Measurements from ENCODE around the gene DPH2.
A peak's percentile ranks its signal among the peaks of the same experiment; 100 is the strongest.

The DPH2 gene

GRCh38 chr1:43984855-43985254 is 15.0 kb downstream of the DPH2 start:
- in situ Hi-C loops (cut with MboI; ENCODE audit: low pct_unique_long_range_greater_than_20kb, low sequenced_read_pairs, unreplicated experiment) = no loop called here
- no peak for TF ChIP-seq CTCF (IDR thresholded peaks at IDR 0.05; ENCODE audit: extremely low read depth, insufficient read depth, missing control alignments)
- no peak for DNase-seq (ENCODE audit: low spot score)

GRCh38 chr1:43985984-43986595 is 16.3 kb downstream of the DPH2 start:
- DNase-seq (ENCODE audit: low spot score) = no peak
- no peak for TF ChIP-seq CTCF (IDR thresholded peaks at IDR 0.05; ENCODE audit: extremely low read depth, insufficient read depth, missing control alignments)

GRCh38 chr1:43986712-43987111 is 16.9 kb downstream of the DPH2 start:
- DNase-seq (ENCODE audit: low spot score) = no peak
- TF ChIP-seq CTCF (IDR thresholded peaks at IDR 0.05; ENCODE audit: extremely low read depth, insufficient read depth, missing control alignments) = no peak
- in situ Hi-C loops (cut with MboI; ENCODE audit: low pct_unique_long_range_greater_than_20kb, low sequenced_read_pairs, unreplicated experiment) = no loop called here

More at GRCh38 chr1:43985984-43986595, 16.3 kb downstream of the DPH2 start:
- in situ Hi-C loops (cut with MboI; ENCODE audit: low pct_unique_long_range_greater_than_20kb, low sequenced_read_pairs, unreplicated experiment) = no loop called here

- no peak for TF ChIP-seq CTCF (IDR thresholded peaks at IDR 0.05; ENCODE audit: extremely low read depth, insufficient read depth, missing control alignments)
- no peak for DNase-seq (ENCODE audit: low spot score)
- in situ Hi-C loops (cut with MboI; ENCODE audit: low pct_unique_long_range_greater_than_20kb, low sequenced_read_pairs, unreplicated experiment) = no loop called here
Measured at GRCh38 chr1:43987159-43987902, 17.5 kb downstream of the DPH2 start.

- DNase-seq (ENCODE audit: low spot score) = no peak
- in situ Hi-C loops (cut with MboI; ENCODE audit: low pct_unique_long_range_greater_than_20kb, low sequenced_read_pairs, unreplicated experiment) = no loop called here
- TF ChIP-seq CTCF (IDR thresholded peaks at IDR 0.05; ENCODE audit: extremely low read depth, insufficient read depth, missing control alignments) = peak; percentile 25
Measured at GRCh38 chr1:43990271-43991199, 20.7 kb downstream of the DPH2 start.

GRCh38 chr1:43991200-43991475 is 21.3 kb downstream of the DPH2 start:
- TF ChIP-seq CTCF (IDR thresholded peaks at IDR 0.05; ENCODE audit: extremely low read depth, insufficient read depth, missing control alignments) = no peak
- in situ Hi-C loops (cut with MboI; ENCODE audit: low pct_unique_long_range_greater_than_20kb, low sequenced_read_pairs, unreplicated experiment) = no loop called here
- no peak for DNase-seq (ENCODE audit: low spot score)

Measured in GM13977 (cell line).